AG04449 (cell line): ENCODE data around the gene MLPH.

Experiments used
- CTCF ChIA-PET: fragments of 350-600 bp; formaldehyde crosslinking; extraction: SDS; loops from one replicate; lab custom pipeline; 2021; ENCODE audit warnings: antibody characterized with exemption; lab: Yijun Ruan, JAX
- POLR2A ChIA-PET: fragments of 400-600, 350-600 bp; formaldehyde crosslinking; extraction: SDS; loops from one replicate; lab custom pipeline; 2020; ENCODE audit warnings: antibody characterized with exemption, inconsistent platforms; lab: Yijun Ruan, JAX
- DNase-seq: peaks from one replicate; pipeline ENCODE4 v3.0.0-alpha.2; 2010; ENCODE audit warnings: low read depth, low spot score
- H3K4me3 ChIP-seq: 2 replicates; pipeline ENCODE4 v1.5.1; 2011; ENCODE audit warnings: low read depth, mild to moderate bottlenecking, control low read depth, low read length
- TF ChIP-seq, protein P1 (sequence below): IDR thresholded peaks from one replicate; pipeline ENCODE4 v1.5.1; 2011; ENCODE audit warnings: mild to moderate bottlenecking, moderate library complexity, low read length, control low read depth, inconsistent platforms; ENCODE audit not compliant: insufficient read depth; ENCODE audit errors: missing control alignments

Gene MLPH

GRCh38 chr2:237573721-237574415, 86.8 kb downstream of the MLPH start:
- ChIA-PET CTCF (interaction anchor here (0.9 to 7.9 kb wide), 19 partner anchors 10 to 488 kb away, joined by 3 to 291 read pairs (median 39); partner anchors contain the start of gene COPS8), POLR2A (no interaction called here)
- H3K4me3 ChIP-seq: no peak overlapping the region
- DNase-seq: no peak
- TF ChIP-seq, protein P1, sequence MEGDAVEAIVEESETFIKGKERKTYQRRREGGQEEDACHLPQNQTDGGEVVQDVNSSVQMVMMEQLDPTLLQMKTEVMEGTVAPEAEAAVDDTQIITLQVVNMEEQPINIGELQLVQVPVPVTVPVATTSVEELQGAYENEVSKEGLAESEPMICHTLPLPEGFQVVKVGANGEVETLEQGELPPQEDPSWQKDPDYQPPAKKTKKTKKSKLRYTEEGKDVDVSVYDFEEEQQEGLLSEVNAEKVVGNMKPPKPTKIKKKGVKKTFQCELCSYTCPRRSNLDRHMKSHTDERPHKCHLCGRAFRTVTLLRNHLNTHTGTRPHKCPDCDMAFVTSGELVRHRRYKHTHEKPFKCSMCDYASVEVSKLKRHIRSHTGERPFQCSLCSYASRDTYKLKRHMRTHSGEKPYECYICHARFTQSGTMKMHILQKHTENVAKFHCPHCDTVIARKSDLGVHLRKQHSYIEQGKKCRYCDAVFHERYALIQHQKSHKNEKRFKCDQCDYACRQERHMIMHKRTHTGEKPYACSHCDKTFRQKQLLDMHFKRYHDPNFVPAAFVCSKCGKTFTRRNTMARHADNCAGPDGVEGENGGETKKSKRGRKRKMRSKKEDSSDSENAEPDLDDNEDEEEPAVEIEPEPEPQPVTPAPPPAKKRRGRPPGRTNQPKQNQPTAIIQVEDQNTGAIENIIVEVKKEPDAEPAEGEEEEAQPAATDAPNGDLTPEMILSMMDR: no peak

- no peak for DNase-seq
- TF ChIP-seq, protein P1: no peak
- ChIA-PET CTCF (interaction anchor here (1.2 to 7.9 kb wide), 11 partner anchors 9 to 481 kb away, joined by 3 to 291 read pairs (median 79); no protein-coding TSS in a partner anchor), POLR2A (no interaction called here)
- no peak overlapping the region for H3K4me3 ChIP-seq
Observed at GRCh38 chr2:237574467-237574866, 87.4 kb downstream of the MLPH start.

GRCh38 chr2:237574894-237575868, 88.1 kb downstream of the MLPH start:
- POLR2A ChIA-PET: no interaction called here

GRCh38 chr2:237575869-237576862, 89.1 kb downstream of the MLPH start:
- CTCF ChIA-PET: interaction anchor here (0.6 to 13.6 kb wide), 8 partner anchors 10 to 170 kb away, joined by 3 to 291 read pairs (median 5); no protein-coding TSS in a partner anchor
- no peak for DNase-seq
- POLR2A ChIA-PET: no interaction called here
- TF ChIP-seq, protein P1: no peak
- no peak overlapping the region for H3K4me3 ChIP-seq

More at GRCh38 chr2:237574894-237575868, 88.1 kb downstream of the MLPH start:
- CTCF ChIA-PET: interaction anchor here (0.6 to 13.6 kb wide), 10 partner anchors 15 to 482 kb away, joined by 3 to 291 read pairs (median 46); no protein-coding TSS in a partner anchor
- H3K4me3 ChIP-seq: no peak overlapping the region
- no peak for DNase-seq
- TF ChIP-seq, protein P1: no peak

DNA sequence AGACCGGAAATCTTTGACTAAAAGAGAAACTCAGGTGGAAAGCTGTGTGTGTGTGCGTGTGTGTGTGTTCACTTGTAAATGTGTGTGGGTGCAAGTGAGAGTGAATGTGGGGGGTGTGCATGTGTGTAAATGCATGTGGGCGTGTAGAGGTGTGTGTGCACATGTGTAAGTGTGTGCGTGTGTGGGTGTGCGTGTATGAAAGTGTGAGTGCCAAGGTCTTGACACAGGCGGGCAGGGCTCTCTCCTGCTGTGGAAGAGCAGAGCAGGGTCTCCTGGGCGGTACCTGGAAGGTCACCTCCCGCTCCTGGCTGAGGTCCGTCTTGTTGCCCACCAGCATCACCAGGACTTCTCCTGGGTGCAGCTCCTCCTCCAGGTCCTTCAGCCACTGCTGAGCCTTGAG, 89.9 kb downstream of the MLPH start:
- no peak overlapping the region for H3K4me3 ChIP-seq
- CTCF ChIA-PET: interaction anchor here (0.9 to 13.6 kb wide), 6 partner anchors 9 to 169 kb away, joined by 3 to 291 read pairs (median 5); no protein-coding TSS in a partner anchor
- POLR2A ChIA-PET: no interaction called here
- TF ChIP-seq, protein P1: no peak
- DNase-seq: no peak
